Activated CD4-positive, CD25-positive, alpha-beta regulatory T cell treated with anti-CD3 and anti-CD28 coated beads, Interleukin-2, amount 50 U/mL, for 24 hours (primary cell): ENCODE data around the gene PIP5K1C.
A peak's percentile ranks its signal among the peaks of the same experiment; 100 is the strongest.

Experiments
- ATAC-seq, 2 donors: fragments of 150-1000 bp; cut with Tn5 transposase; one replicate each; pipeline ENCODE4 v1.10.0; 2021; ENCODE audit warnings: mild to moderate bottlenecking in 1 of 2, moderate library complexity in 1 of 2

Gene PIP5K1C

GRCh38 chr19:3622224-3622623, 78.0 kb downstream of the PIP5K1C start:
- ATAC-seq, result no peak

- ATAC-seq, result no peak
These were observed 78.6 kb downstream of the PIP5K1C start for GRCh38 chr19:3621689-3622088.

- ATAC-seq, result no peak
These were observed 79.3 kb downstream of the PIP5K1C start for GRCh38 chr19:3620817-3621547.

- no peak for ATAC-seq
These were observed 80.0 kb downstream of the PIP5K1C start for GRCh38 chr19:3620145-3620816.

- no peak for ATAC-seq
These were observed 80.6 kb downstream of the PIP5K1C start for GRCh38 chr19:3619631-3620012.

GRCh38 chr19:3618811-3619630, 81.2 kb downstream of the PIP5K1C start:
- no peak for ATAC-seq

GRCh38 chr19:3618144-3618810, 82.0 kb downstream of the PIP5K1C start:
- ATAC-seq, result peak in 1 of 2 donors; percentile 49

GRCh38 chr19:3617463-3617862, 82.8 kb downstream of the PIP5K1C start:
- ATAC-seq, result no peak

- no peak for ATAC-seq
These were observed 84.6 kb downstream of the PIP5K1C start for GRCh38 chr19:3615524-3616135.

GRCh38 chr19:3614858-3615505, 85.3 kb downstream of the PIP5K1C start:
- ATAC-seq, result no peak

- ATAC-seq, result no peak
These were observed 86.2 kb downstream of the PIP5K1C start for GRCh38 chr19:3613818-3614661.

GRCh38 chr19:3612901-3613741, 87.1 kb downstream of the PIP5K1C start:
- ATAC-seq, result no peak

- ATAC-seq, result no peak
These were observed 87.9 kb downstream of the PIP5K1C start for GRCh38 chr19:3612330-3612729.

GRCh38 chr19:3611841-3612240, 88.4 kb downstream of the PIP5K1C start:
- no peak for ATAC-seq

GRCh38 chr19:3610745-3611717, 89.2 kb downstream of the PIP5K1C start:
- no peak for ATAC-seq

GRCh38 chr19:3609779-3610719, 90.2 kb downstream of the PIP5K1C start:
- no peak for ATAC-seq

- no peak for ATAC-seq
These were observed 91.4 kb downstream of the PIP5K1C start for GRCh38 chr19:3608750-3609322.
